Posterior vena cava (tissue), 2 donors: Measurements from ENCODE around the gene NFKB2. TPM values are rescaled to one million over a fixed set of nuclear protein-coding genes. Genes with fewer than 3 reads are reported as not detected.
A peak's percentile ranks its signal among the peaks of the same experiment; 100 is the strongest.

ENCODE experiments used
- DNase-seq: peaks from one replicate; pipeline ENCODE4 v3.0.0-alpha.2; 2020; ENCODE audit warnings: low spot score
- intact Hi-C, 2 donors: fragments of 100-400 bp; cut with DNase I; formaldehyde crosslinking; loops; one replicate each; pipeline versions ENCODE4 v1.14.1 to v1.14.2; 2022 to 2023
- total RNA-seq, 2 donors: library from RNA; stranded (reverse); fragmentation: NEBNext Ultra II Directional; extraction: Animal tissue kit (Norgen Biotek cat#: 25700); gene quantifications; one replicate each; pipeline ENCODE4 v1.2.1, GENCODE V29; 2021
- donor health status: DM: yes; HTN: yes; CAD: no.
- donor health status: DM: yes; HTN: yes; CAD: no.

The NFKB2 gene
- total RNA-seq, 2 donors from 2014 or later, result 21.5 to 44.7 TPM

GRCh38 chr10:102393411-102394078 lies 2.0 kb upstream of the NFKB2 start:
- intact Hi-C loops, result loop anchor here in 1 of 2 donors (2.0 kb wide), 1 partner anchor 87 kb away; no protein-coding TSS in a partner anchor
- no peak for DNase-seq

GRCh38 chr10:102394079-102394800 lies 1.3 kb upstream of the NFKB2 start:
- DNase-seq, result peak; percentile 99
- intact Hi-C loops, result no loop called here

GRCh38 chr10:102394801-102395399 lies 605 bp upstream of the NFKB2 start:
- intact Hi-C loops, result no loop called here
- DNase-seq, result no peak

- intact Hi-C loops, result no loop called here
- no peak for DNase-seq
Measured at GRCh38 chr10:102396317-102396650, 779 bp downstream of the NFKB2 start.

- DNase-seq, result no peak
- intact Hi-C loops, result no loop called here
Measured at GRCh38 chr10:102396730-102397151, 1.2 kb downstream of the NFKB2 start.

GRCh38 chr10:102397222-102398171 lies 2.0 kb downstream of the NFKB2 start:
- intact Hi-C loops, result no loop called here
- no peak for DNase-seq

- intact Hi-C loops, result no loop called here
- DNase-seq, result no peak
Measured at GRCh38 chr10:102398172-102399020, 2.9 kb downstream of the NFKB2 start.

GRCh38 chr10:102399217-102400021 lies 3.9 kb downstream of the NFKB2 start:
- DNase-seq, result peak; percentile 98
- intact Hi-C loops, result no loop called here

GRCh38 chr10:102400076-102400475 lies 4.6 kb downstream of the NFKB2 start:
- DNase-seq, result no peak
- intact Hi-C loops, result no loop called here

GRCh38 chr10:102400598-102401341 lies 5.3 kb downstream of the NFKB2 start:
- no peak for DNase-seq
- intact Hi-C loops, result no loop called here

GRCh38 chr10:102401342-102401654 lies 5.8 kb downstream of the NFKB2 start:
- intact Hi-C loops, result no loop called here
- DNase-seq, result no peak

GRCh38 chr10:102401735-102402511 lies 6.4 kb downstream of the NFKB2 start:
- intact Hi-C loops, result no loop called here
- no peak for DNase-seq

- no peak for DNase-seq
- intact Hi-C loops, result no loop called here
Measured at GRCh38 chr10:102402512-102402896, 7.0 kb downstream of the NFKB2 start.

- intact Hi-C loops, result no loop called here
- no peak for DNase-seq
Measured at GRCh38 chr10:102403115-102403514, 7.6 kb downstream of the NFKB2 start.

GRCh38 chr10:102404361-102405107 lies 9.0 kb downstream of the NFKB2 start:
- DNase-seq, result no peak
- intact Hi-C loops, result no loop called here

GRCh38 chr10:102405108-102405571 lies 9.6 kb downstream of the NFKB2 start:
- intact Hi-C loops, result no loop called here
- DNase-seq, result no peak
